ENCODE data around the gene SH3BP5. TPM values are rescaled to one million over a fixed set of nuclear protein-coding genes. Genes with fewer than 3 reads are reported as not detected.

SH3BP5 gene
- polyA plus RNA-seq, 1 donor: 47.2 TPM

DNA sequence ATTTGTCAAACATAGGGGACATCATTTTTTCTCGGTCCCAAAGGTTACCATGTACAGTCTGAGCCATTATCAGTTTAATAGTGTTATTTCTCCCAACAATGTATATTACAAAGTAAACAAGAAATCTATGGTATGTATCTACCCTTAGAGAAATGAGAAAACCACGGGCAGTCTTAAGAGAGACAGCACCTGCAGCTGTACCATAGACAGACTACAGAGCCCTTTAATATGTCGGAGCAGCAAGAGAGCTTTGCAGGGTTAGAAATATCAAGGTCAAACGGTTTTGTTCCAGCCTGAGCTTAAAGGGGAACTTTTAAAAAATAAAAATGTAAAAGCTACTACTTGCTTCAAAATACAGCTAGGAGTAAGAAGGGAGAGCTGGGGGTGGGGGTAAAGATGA is 53.2 kb downstream of the SH3BP5 start:
- DNase-seq: no peak

DNA sequence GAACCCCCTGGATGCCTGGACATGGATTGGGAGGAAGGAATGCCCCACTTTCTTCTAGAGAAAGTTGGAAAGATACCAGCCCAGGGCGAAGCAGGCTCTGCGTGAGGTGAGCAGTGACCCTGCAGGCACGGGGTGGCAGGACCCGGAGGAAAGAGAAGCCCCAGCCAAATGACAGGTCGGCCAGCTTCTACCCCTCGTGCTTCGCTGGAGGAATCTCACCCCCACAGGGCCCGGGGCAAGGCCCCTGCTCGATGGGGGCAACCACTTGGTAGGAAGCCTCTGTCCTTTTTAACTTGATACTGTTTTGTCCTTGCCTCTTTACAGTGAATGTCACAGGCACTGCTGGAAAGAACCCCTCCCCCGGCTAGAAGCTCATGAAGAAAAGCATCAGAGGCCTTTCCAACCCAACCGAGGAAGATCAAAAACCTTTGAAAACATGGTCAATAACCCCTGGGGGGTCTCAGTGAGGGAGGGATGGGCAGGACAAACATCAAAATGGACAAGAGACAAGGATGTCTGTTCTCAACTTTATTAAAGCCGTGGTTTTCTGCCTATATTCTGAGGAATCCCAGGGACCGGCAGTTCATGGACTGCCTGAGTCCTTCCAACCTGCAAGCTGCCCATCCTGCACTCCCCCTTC is 54.4 kb downstream of the SH3BP5 start:
- no peak for DNase-seq

DNA sequence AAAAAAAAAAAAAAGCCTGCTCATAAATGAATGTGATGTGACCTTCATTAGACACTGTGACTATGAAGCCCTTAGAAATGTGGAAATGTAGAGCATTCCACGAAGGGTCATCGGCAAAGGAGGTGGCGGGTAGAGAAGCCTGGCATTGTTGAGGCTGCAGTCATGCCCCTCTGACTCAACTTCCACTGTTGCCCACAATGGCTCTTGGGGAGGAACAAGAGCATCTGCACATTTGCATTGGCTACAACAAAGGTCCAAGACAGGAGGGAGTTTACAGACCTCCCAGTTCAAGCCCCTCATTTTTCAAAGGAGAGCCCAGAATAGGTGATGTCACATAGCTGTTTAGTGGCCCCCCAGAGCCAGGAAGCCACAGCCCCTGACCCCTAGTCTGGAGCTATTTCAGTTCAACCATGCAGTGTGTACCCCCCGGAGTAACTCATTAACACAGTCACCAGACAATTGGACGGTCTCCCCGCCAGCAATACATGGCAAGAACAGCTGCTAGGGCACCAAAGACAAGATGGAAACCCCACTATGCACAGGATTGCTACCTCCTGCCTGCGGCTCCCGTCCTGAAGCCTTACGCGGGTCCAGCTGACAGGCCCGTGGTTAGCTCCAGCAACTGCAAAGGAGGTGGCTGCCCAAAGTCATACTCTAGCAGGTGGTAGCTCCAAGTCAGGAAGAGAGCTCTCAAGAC is 56.2 kb downstream of the SH3BP5 start:
- no peak for DNase-seq

DNA sequence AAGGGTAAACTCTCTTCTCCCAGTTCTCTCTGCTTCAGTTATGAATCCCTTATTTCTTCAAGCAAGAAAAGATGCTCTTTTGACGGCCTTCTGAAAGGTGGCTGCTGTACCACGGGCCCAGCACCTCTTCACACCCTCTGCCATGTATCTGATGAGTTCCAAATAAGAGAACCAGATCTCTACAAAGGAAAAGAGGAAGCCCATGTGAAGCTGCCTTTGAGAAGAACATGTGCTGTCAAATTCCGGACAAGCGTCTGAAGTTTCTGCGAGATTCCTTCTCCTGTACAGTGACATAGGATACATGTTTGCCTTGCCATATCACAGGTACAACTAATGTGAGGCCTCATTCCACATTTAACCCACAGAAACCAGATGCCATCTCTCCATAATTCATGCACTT is 59.2 kb downstream of the SH3BP5 start:
- no peak for DNase-seq

DNA sequence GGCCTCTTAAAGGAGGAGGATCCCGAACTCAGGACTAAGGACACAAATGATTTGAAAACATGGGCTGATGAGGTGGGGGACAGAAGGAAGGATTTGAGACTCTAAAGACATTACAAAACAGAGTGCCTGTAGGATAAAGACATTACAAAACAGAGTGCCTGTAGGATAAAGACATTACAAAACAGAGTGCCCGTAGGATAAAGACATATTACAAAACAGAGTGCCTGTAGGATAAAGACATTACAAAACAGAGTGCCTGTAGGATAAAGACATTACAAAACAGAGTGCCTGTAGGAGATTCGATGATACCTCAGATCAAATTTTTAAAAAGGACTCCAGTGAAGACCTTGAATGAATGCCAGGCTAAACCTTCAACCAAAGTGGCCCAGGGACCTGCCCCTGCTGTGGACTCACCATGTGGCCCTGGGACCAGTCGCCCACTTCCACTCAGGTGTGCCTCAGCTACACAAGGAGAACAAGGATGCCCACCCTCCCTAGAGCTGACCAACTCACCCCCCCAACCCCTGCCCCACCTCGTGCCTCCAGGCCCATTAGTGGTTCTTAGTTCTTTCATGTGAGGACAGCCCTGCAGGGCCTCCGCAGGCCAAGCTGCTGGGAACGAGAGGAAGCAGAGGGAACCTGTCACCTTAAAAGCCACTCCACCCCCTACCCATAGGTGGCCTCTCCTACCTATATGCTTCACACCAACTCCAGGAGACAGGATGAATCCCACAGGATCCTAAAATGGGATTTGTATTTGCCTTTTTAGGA is 59.8 kb downstream of the SH3BP5 start:
- DNase-seq: no peak

DNA sequence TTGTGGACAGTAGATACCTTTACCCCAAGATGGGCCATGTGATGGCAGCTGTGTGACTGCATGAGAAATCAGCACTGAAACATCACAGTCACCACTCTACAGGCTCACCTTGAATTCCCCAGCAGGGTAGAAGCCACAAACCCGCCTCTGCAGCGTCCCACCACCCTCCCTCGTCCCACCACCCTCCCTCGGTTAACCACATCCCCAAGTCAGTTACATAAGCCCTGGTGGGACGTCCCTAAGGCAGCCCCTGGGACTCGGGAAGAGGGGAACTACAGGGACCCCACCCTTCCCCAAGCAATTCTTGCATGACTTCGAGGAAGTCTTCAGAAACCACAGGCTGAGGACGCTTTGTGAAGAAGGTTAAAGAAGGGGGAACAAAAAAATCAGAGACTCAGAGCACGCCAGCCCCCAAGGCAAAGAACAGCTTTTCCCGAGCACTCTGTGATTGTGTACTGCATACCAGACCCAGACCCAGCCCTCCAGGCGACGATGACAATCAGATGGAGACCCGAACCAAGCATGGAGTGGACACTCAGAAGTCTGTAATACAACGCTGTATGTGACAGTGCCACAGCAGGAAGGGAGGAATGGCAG is 60.5 kb downstream of the SH3BP5 start:
- no peak for DNase-seq

DNA sequence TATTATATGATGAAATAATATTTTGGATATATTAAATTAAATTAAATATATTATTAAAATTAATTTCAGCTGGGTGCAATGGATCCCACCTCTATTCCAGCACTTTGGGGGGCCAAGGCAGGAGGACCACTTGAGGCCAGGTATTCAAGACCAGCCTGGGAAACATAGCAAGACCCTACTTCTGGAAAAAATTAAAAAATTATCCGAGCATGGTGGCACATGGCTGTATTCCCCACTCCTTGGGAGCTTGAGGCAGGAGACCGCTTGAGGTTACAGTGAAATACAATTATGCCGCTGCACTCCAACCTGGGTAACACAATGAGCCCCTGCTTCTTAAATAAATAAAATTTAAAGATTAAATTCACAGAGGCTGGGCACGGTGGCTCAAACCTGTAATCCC is 61.4 kb downstream of the SH3BP5 start:
- DNase-seq: no peak

- DNase-seq: no peak
Observed at GRCh38 chr3:15269091-15269989, 63.0 kb downstream of the SH3BP5 start.

GRCh38 chr3:15268033-15268631 is 64.3 kb downstream of the SH3BP5 start:
- DNase-seq: peak; percentile 80

DNA sequence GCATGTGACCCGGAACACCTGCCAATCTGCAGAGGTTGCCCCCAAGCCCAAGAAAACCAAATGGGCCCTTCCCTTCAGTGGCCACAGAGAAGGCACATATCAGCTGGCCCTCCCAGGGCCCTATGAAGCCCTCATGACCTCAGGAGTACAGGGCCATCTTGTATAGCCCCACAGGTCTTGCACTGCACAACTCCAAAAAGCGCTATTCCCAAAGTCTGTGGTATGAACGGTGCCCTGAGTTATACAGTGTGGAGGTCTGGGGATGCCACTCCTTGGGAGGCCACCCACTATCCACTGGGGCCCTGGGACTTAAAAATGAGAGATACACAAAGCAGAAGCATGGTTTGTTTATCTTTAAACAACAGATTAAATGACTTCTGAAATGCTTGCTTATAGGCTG is 64.9 kb downstream of the SH3BP5 start:
- DNase-seq: no peak

- no peak for DNase-seq
Observed at GRCh38 chr3:15266510-15267376, 65.6 kb downstream of the SH3BP5 start.

DNA sequence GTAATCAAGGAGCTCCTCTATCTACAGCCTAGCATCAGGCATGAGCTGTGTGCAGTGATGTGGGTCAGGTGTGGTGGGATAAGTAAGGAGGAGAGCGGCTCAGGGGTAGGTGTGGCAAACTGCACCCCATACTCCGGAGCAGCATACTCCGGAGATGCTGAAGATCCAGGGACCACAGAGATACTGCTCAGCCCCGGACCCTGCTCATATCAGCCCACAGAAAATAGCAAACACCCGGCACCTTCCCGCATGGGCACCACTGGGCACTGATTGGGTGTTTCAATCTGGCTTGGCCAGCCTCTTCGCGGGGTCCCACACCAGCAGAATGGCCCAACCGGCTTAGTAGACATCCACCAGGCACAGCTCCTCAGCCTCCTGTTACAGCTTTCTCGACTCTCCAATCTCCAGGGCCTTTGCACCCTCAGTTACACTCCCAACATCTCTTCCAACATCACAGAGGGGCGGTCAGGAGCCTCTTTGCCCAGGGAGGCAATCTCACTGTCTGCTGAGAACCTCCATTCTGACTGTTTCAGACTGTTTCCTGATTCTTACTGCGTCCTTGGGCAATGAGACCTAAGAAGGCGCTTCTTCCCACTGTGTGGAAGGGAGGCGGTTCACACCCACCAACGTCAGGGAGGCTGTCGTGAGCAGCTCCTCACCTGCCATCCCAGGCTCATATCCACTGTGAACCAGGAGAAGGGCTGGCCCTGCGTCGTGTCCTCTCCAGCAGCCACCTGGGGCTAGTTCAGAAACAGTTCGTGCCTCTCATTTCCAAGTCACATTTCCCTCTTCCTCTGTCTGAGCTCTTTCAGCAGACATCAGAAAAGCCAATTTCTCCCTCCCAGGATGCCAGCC is 66.5 kb downstream of the SH3BP5 start:
- no peak for DNase-seq

- DNase-seq: no peak
Observed at GRCh38 chr3:15264486-15264885, 67.9 kb downstream of the SH3BP5 start.

DNA sequence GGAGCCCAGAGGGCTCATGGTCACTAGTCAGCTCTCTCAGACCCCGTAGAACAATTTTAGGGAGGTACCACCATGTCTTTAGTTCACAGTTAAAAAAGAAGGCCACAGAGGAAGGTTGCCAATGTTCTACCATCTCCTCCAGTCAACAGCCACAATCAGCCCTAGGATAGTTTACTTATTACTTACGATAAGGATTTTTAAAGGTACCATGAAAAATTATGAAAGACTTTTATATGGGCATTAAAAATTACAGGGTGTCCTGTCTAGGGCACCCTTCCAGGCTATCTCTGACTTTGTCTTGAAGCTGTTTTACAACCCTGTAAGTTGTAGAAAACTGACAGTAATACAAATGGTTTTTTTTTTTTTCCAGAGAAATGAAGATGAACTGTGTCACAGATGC is 68.5 kb downstream of the SH3BP5 start:
- DNase-seq: no peak

DNA sequence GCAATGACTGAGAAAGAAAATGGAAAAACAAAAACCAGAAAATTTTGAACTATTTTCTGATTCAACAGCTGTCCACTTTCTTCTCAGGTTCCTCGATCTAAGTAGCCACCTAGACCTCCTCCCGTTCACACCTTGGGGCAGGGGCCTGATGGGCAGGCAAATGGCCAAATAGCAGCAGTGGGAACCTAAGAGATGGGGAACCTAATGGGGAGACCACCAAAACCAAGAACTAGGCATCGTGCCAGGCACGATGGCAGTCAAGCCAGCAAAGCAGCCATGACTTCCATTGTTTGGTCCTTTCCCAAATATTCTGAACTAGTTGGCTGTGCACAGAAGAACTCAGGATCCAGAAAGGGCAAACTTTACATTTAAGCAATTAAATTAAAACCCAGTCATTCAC is 69.3 kb downstream of the SH3BP5 start:
- DNase-seq: no peak

DNA sequence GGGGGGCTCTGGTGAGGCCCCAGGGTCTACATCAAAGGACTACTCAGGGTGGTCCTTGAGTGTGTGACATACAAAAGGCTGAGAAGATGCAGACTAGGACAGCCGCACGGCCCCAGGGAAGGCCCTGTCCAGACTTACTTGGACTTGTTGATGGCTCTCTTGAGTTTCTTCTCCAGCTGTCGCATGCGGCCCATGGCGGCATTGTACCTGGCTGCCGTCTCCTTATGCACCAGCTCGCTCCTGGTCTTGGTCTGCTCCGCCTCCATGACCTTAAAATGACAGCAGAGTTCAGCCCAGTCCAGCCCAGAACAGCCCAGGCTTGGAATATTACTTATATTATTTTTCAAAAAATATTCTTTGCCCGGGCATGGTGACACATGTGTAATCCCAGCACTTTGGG is 70.4 kb downstream of the SH3BP5 start:
- DNase-seq: no peak

- no peak for DNase-seq
Observed at GRCh38 chr3:15261274-15261673, 71.1 kb downstream of the SH3BP5 start.

GRCh38 chr3:15260531-15260930 is 71.9 kb downstream of the SH3BP5 start:
- DNase-seq: no peak

- DNase-seq: no peak
Observed at GRCh38 chr3:15258720-15259119, 73.7 kb downstream of the SH3BP5 start.
